ENCODE results near the gene GTF3C5. TPM values are rescaled to one million over a fixed set of nuclear protein-coding genes. Genes with fewer than 3 reads are reported as not detected.

The GTF3C5 gene
- total RNA-seq, 2 experiments from 2014 or later: 91.6 to 97.0 TPM

GRCh38 chr9:133103183-133103986 lies 72.6 kb downstream of the GTF3C5 start:
- intact Hi-C loops (cut with micrococcal nuclease; ENCODE audit: unreplicated experiment): loop anchor here (1.0 kb wide), 1 partner anchor 41 kb away; no protein-coding TSS in a partner anchor
- Histone ChIP-seq H3K27ac (ENCODE audit: low read depth, low read length, poor library complexity, severe bottlenecking) (no peak overlapping the region), H3K4me1 (ENCODE audit: insufficient read depth, low read length, poor library complexity, severe bottlenecking) (no peaks in the 10 kb centered on the region), H3K4me2 (ENCODE audit: low read length) (no peak overlapping the region), H3K9me3 (ENCODE audit: low read length) (no peaks in the 10 kb centered on the region), H3K79me2 (ENCODE audit: insufficient read depth, low read depth, low read length) (no peaks in the 10 kb centered on the region), H2AFZ (ENCODE audit: low read length) (no peak overlapping the region), H3K9me2 (ENCODE audit: insufficient read depth, low read length) (no peaks in the 10 kb centered on the region), H3K4me3 (ENCODE audit: low read depth, low read length, poor library complexity, severe bottlenecking) (no peak overlapping the region), H4K20me1 (ENCODE audit: insufficient read depth, low read length) (no peaks in the 10 kb centered on the region), H3K36me3 (ENCODE audit: insufficient read depth, low read length) (peaks cover 58% of the 10 kb centered on the region)
- peak; percentile 50 for DNase-seq (ENCODE audit: low spot score)
- BruUV-seq (replicated peaks): no TSS peak
- ChIA-PET CTCF (ENCODE audit: unreplicated experiment) (interaction anchor here (0.6 to 1.7 kb wide), 4 partner anchors 40 to 84 kb away, joined by 3 to 4 read pairs (median 3); no protein-coding TSS in a partner anchor), POLR2A (interaction anchor here (0.5 kb wide), 1 partner anchor 222 kb away, joined by 3 read pairs; no protein-coding TSS in a partner anchor)
- TF ChIP-seq, protein P1, sequence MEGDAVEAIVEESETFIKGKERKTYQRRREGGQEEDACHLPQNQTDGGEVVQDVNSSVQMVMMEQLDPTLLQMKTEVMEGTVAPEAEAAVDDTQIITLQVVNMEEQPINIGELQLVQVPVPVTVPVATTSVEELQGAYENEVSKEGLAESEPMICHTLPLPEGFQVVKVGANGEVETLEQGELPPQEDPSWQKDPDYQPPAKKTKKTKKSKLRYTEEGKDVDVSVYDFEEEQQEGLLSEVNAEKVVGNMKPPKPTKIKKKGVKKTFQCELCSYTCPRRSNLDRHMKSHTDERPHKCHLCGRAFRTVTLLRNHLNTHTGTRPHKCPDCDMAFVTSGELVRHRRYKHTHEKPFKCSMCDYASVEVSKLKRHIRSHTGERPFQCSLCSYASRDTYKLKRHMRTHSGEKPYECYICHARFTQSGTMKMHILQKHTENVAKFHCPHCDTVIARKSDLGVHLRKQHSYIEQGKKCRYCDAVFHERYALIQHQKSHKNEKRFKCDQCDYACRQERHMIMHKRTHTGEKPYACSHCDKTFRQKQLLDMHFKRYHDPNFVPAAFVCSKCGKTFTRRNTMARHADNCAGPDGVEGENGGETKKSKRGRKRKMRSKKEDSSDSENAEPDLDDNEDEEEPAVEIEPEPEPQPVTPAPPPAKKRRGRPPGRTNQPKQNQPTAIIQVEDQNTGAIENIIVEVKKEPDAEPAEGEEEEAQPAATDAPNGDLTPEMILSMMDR (conservative IDR thresholded peaks at IDR 0.05; ENCODE audit: low read length): peak; percentile 93
- TF ChIP-seq EZH2phosphoT487 (IDR thresholded peaks at IDR 0.05; ENCODE audit: borderline replicate concordance, low read depth, low read length): no peak

DNA sequence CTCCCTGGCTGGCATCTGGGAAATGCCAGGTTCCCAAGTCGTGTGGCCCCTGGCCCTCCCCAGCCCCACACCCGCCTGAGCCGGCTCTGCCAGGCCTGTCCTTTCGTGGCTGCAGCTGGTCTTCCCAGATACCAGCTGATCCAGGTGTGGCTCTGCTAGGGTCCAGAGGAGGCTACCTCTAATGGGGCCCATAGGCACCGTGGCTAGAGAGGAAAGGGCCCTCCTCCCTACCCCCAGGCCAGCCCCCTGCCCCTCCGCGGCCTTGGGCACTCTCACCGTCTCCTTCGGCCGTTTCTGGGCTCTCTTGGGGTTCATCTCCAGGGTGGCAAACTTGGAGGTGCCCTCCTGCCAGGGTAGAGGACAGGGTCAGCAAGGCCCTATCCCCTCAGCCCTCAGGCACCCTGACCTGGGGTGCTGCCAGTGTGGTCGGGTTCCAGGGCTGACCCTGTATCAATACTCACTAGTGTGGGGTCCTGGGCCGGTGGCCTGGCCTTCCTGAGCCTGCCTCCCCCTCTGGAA lies 73.2 kb downstream of the GTF3C5 start:
- peaks cover 51% of the 10 kb centered on the region for H3K36me3 ChIP-seq (ENCODE audit: insufficient read depth, low read length)
- CTCF ChIA-PET (ENCODE audit: unreplicated experiment): interaction anchor here (0.6 kb wide), 2 partner anchors 39 to 40 kb away, joined by 3 read pairs; no protein-coding TSS in a partner anchor
- no peak overlapping the region for H3K4me2 ChIP-seq (ENCODE audit: low read length)
- H3K79me2 ChIP-seq (ENCODE audit: insufficient read depth, low read depth, low read length): no peaks in the 10 kb centered on the region
- no peak for TF ChIP-seq EZH2phosphoT487 (IDR thresholded peaks at IDR 0.05; ENCODE audit: borderline replicate concordance, low read depth, low read length)
- TF ChIP-seq, protein P1 (conservative IDR thresholded peaks at IDR 0.05; ENCODE audit: low read length): no peak
- H3K9me3 ChIP-seq (ENCODE audit: low read length): no peaks in the 10 kb centered on the region
- H3K27ac ChIP-seq (ENCODE audit: low read depth, low read length, poor library complexity, severe bottlenecking): no peak overlapping the region
- DNase-seq (ENCODE audit: low spot score): no peak
- H4K20me1 ChIP-seq (ENCODE audit: insufficient read depth, low read length): no peaks in the 10 kb centered on the region
- no peaks in the 10 kb centered on the region for H3K4me1 ChIP-seq (ENCODE audit: insufficient read depth, low read length, poor library complexity, severe bottlenecking)
- H3K4me3 ChIP-seq (ENCODE audit: low read depth, low read length, poor library complexity, severe bottlenecking): no peak overlapping the region
- no peak overlapping the region for H2AFZ ChIP-seq (ENCODE audit: low read length)
- no peaks in the 10 kb centered on the region for H3K9me2 ChIP-seq (ENCODE audit: insufficient read depth, low read length)
- POLR2A ChIA-PET: no interaction called here
- BruUV-seq (replicated peaks): no TSS peak
- intact Hi-C loops (cut with micrococcal nuclease; ENCODE audit: unreplicated experiment): loop anchor here (1.0 kb wide), 1 partner anchor 40 kb away; no protein-coding TSS in a partner anchor

All from OCI-LY7 (cell line).